Activated CD8-positive, alpha-beta T cell treated with anti-CD3 and anti-CD28 coated beads, Interleukin-2, amount 10 ng/mL, durations not matched to agents 7 days and 5 days (primary cell): ENCODE measurements around the gene GEMIN7. TPM values are rescaled to one million over a fixed set of nuclear protein-coding genes. Genes with fewer than 3 reads are reported as not detected.

Experiments used
- ATAC-seq: fragments of 150-1000 bp; cut with Tn5 transposase; one replicate; pipeline ENCODE4 v1.10.0; 2021; ENCODE audit warnings: moderate library complexity
- CTCF ChIA-PET: fragments of 350-600 bp; sonication (Branson Sonifier 250); formaldehyde crosslinking; loops from one replicate; lab custom pipeline; 2021; ENCODE audit warnings: antibody characterized with exemption; lab: Charles Lee
- POLR2A ChIA-PET: fragments of 350-600 bp; sonication (Branson Sonifier 250); formaldehyde crosslinking; loops from one replicate; lab custom pipeline; 2021; ENCODE audit warnings: antibody characterized with exemption; lab: Charles Lee
- DNase-seq: peaks from one replicate; pipeline ENCODE4 v3.0.0-alpha.2; 2020
- H3K27ac Mint-ChIP-seq: one replicate; pipeline ENCODE4 v1.8.0; 2021; ENCODE audit warnings: mild to moderate bottlenecking, mixed read lengths
- H3K27me3 Mint-ChIP-seq: one replicate; pipeline ENCODE4 v1.8.0; 2021; ENCODE audit warnings: low read depth, mixed read lengths
- H3K36me3 Mint-ChIP-seq: one replicate; pipeline ENCODE4 v1.8.0; 2021; ENCODE audit warnings: low read depth, mixed read lengths
- H3K4me1 Mint-ChIP-seq: one replicate; pipeline ENCODE4 v1.8.0; 2021; ENCODE audit warnings: low read depth, mixed read lengths
- H3K4me3 Mint-ChIP-seq: one replicate; pipeline ENCODE4 v1.8.0; 2021; ENCODE audit warnings: mild to moderate bottlenecking, mixed read lengths
- H3K9me3 Mint-ChIP-seq: one replicate; pipeline ENCODE4 v1.8.0; 2022; ENCODE audit warnings: mixed read lengths; ENCODE audit not compliant: insufficient read depth
- total RNA-seq, 2 experiments: library from RNA; stranded (reverse); gene quantifications; one replicate each; pipeline ENCODE4 v1.2.3, GENCODE V29; 2021

The GEMIN7 gene
- total RNA-seq, 2 experiments from 2014 or later = 30.2 to 31.7 TPM

DNA sequence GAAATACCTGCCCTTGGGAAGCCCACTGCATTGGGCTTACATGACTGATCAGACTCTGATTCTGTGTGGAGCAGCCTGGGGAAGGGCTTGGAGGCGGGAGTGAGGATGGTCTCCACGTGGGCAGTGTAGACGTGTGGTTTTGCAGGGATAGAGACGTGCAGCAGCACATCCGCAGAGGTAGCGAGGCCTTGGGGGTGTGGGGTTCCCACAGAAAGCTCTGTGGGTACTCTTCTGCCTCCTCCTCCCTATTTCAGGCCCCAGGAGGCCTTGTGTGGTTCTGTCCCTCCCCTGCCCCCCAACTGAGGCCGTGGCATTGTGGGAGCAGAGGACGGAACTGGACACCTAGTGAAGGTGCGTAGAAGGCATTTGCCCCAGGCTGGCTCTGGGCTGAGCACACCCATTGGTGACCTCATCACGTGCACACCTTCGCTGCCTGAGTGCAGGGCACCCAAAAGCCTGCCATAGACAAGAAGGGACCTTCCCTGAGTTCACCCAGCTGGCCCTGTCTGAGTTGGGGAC, 42.8 kb downstream of the GEMIN7 start:
- peaks cover 5% of the 10 kb centered on the region for H3K36me3 Mint-ChIP-seq
- peaks cover 70% of the 10 kb centered on the region for H3K4me1 Mint-ChIP-seq
- no peaks in the 10 kb centered on the region for H3K27me3 Mint-ChIP-seq
- peak overlapping the region; percentile 7 for H3K4me3 Mint-ChIP-seq
- CTCF ChIA-PET = no interaction called here
- no peaks in the 10 kb centered on the region for H3K9me3 Mint-ChIP-seq
- ATAC-seq (no peak), DNase-seq (peak; percentile 30)
- H3K27ac Mint-ChIP-seq = peak overlapping the region; percentile 84
- POLR2A ChIA-PET = no interaction called here

- no peak for ATAC-seq
- H3K27ac Mint-ChIP-seq = no peak overlapping the region
- H3K4me3 Mint-ChIP-seq = no peak overlapping the region
- H3K36me3 Mint-ChIP-seq = peaks cover 5% of the 10 kb centered on the region
- CTCF ChIA-PET = no interaction called here
- POLR2A ChIA-PET = no interaction called here
- no peak for DNase-seq
- no peaks in the 10 kb centered on the region for H3K27me3 Mint-ChIP-seq
- H3K4me1 Mint-ChIP-seq = peaks cover 61% of the 10 kb centered on the region
- H3K9me3 Mint-ChIP-seq = no peaks in the 10 kb centered on the region
Observed at GRCh38 chr19:45122832-45123231, 43.8 kb downstream of the GEMIN7 start.

DNA sequence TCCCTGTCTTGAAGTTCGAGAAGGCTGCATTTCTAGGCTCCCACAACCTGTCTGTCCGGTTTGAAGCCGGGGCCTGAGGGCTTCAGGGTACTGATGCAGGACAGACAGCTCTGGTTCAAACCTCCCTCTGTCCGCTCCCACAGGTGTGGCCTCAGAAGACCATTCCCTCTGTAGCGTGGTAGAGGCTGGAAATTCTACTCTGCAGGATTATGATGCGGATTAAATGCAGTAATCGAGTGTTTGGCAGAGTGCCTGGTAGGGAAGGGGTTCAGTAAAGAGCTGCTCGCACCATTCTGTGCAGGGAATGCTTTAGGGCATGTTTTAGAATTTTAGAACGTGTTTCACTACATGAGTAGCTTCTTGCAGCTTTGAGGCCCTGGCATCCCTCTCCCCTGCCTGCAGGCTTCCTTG, 44.4 kb downstream of the GEMIN7 start:
- ATAC-seq = no peak
- no peaks in the 10 kb centered on the region for H3K27me3 Mint-ChIP-seq
- H3K36me3 Mint-ChIP-seq = peaks cover 5% of the 10 kb centered on the region
- H3K9me3 Mint-ChIP-seq = no peaks in the 10 kb centered on the region
- H3K27ac Mint-ChIP-seq = no peak overlapping the region
- ChIA-PET CTCF (interaction anchor here (1.0 kb wide), 1 partner anchor 21 kb away, joined by 4 read pairs; no protein-coding TSS in a partner anchor), POLR2A (no interaction called here)
- peaks cover 55% of the 10 kb centered on the region for H3K4me1 Mint-ChIP-seq
- no peak overlapping the region for H3K4me3 Mint-ChIP-seq
- no peak for DNase-seq

GRCh38 chr19:45124021-45124420, 45.0 kb downstream of the GEMIN7 start:
- no peaks in the 10 kb centered on the region for H3K27me3 Mint-ChIP-seq
- no peaks in the 10 kb centered on the region for H3K9me3 Mint-ChIP-seq
- ATAC-seq = no peak
- H3K36me3 Mint-ChIP-seq = peaks cover 5% of the 10 kb centered on the region
- no peak overlapping the region for H3K4me3 Mint-ChIP-seq
- no peak for DNase-seq
- POLR2A ChIA-PET = no interaction called here
- H3K4me1 Mint-ChIP-seq = peaks cover 49% of the 10 kb centered on the region
- CTCF ChIA-PET = interaction anchor here (1.0 to 3.1 kb wide), 4 partner anchors 11 to 55 kb away, joined by 4 to 18 read pairs (median 10); partner anchors contain the start of genes BLOC1S3, PPP1R37 and TRAPPC6A
- H3K27ac Mint-ChIP-seq = peak overlapping the region; percentile 40

DNA sequence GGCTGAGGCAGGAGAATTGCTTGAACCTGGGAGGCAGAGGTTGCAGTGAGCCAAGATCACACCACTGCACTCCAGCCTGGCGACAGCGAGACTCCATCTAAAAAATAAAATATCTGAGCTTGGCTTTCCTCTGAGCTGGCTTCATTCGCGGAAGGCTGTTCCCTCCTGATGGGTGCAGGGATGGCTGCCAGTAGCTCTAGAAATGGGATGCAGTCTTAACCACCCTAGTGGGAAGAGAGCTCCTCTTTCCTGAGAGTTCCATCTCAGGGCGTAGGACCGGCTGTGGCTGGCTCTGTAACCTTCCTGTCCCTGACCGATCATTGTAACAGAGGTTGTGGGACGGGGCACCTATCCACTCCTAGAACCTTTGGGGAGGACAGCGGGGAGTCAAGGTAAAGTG, 46.3 kb downstream of the GEMIN7 start:
- H3K36me3 Mint-ChIP-seq = peaks cover 1% of the 10 kb centered on the region

GRCh38 chr19:45125975-45126493, 47.0 kb downstream of the GEMIN7 start:
- H3K9me3 Mint-ChIP-seq = no peaks in the 10 kb centered on the region
- no peak overlapping the region for H3K27ac Mint-ChIP-seq
- no peak overlapping the region for H3K4me3 Mint-ChIP-seq
- no peaks in the 10 kb centered on the region for H3K27me3 Mint-ChIP-seq
- ATAC-seq (peak; percentile 89), DNase-seq (peak; percentile 82)
- peaks cover 36% of the 10 kb centered on the region for H3K4me1 Mint-ChIP-seq
- H3K36me3 Mint-ChIP-seq = no peaks in the 10 kb centered on the region
- ChIA-PET POLR2A (no interaction called here), CTCF (interaction anchor here (0.7 to 3.1 kb wide), 17 partner anchors 8 to 919 kb away, joined by 3 to 18 read pairs (median 4); partner anchors contain the start of genes BLOC1S3, CLASRP, PPP1R37 and TRAPPC6A)

More for the DNA sequence above, 46.3 kb downstream of the GEMIN7 start:
- no peaks in the 10 kb centered on the region for H3K27me3 Mint-ChIP-seq
- H3K4me3 Mint-ChIP-seq = no peak overlapping the region
- no peaks in the 10 kb centered on the region for H3K9me3 Mint-ChIP-seq
- peaks cover 40% of the 10 kb centered on the region for H3K4me1 Mint-ChIP-seq
- ChIA-PET CTCF (interaction anchor here (0.7 to 3.1 kb wide), 15 partner anchors 8 to 167 kb away, joined by 3 to 18 read pairs (median 4); partner anchors contain the start of genes BLOC1S3, CLASRP, PPP1R37 and TRAPPC6A), POLR2A (interaction anchor here (1.1 kb wide), 1 partner anchor 8 kb away, joined by 3 read pairs; no protein-coding TSS in a partner anchor)
- DNase-seq (no peak), ATAC-seq (no peak)
- H3K27ac Mint-ChIP-seq = no peak overlapping the region

DNA sequence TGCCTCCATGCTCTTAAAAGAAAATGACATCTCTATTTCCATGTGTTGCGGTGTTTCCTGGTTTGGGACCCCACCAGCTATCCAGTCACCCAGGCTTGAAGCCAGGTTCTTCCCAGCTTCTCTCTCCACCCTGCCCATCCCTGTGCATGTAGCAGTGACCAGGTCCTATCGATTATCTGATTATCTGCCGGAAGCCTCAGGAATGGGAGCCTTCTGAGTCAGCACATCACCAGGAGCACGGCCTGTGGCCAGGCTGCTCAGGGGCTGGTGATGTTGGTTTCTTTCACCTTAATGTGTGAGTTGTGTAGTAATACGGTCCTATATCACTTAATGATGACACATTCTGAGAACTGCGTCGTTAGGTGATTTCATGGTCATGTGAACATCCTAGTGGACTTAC, 47.6 kb downstream of the GEMIN7 start:
- DNase-seq = no peak
- Mint-ChIP-seq H3K9me3 (no peaks in the 10 kb centered on the region), H3K36me3 (no peaks in the 10 kb centered on the region), H3K4me1 (peaks cover 30% of the 10 kb centered on the region), H3K27ac (no peak overlapping the region), H3K27me3 (no peaks in the 10 kb centered on the region), H3K4me3 (no peak overlapping the region)
- POLR2A ChIA-PET = no interaction called here
- no peak for ATAC-seq
- CTCF ChIA-PET = interaction anchor here (0.7 to 3.1 kb wide), 10 partner anchors 9 to 920 kb away, joined by 3 to 18 read pairs (median 6); partner anchors contain the start of genes BLOC1S3, CLASRP, PPP1R37 and TRAPPC6A

DNA sequence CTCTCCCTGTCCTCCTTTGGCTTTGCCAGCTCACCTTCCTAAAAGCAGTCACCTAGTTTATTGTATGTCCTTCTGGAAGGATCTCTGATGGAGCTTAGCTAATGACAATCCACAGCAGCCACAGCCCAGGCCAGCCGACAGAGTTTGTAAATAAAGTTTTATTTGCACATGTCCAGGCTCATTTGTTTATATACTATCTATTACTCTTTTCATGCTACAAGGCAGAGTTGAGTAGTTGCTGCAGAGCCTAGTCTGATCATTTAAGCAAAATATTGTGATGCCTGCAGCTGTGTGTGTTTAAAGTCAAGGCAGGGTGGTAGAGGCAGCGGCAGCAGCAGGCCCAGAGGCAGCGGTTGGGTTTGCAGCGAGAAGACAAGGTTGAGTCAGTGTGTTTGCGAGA, 49.1 kb downstream of the GEMIN7 start:
- ChIA-PET CTCF (no interaction called here), POLR2A (no interaction called here)
- Mint-ChIP-seq H3K27me3 (no peaks in the 10 kb centered on the region), H3K4me1 (peaks cover 15% of the 10 kb centered on the region), H3K4me3 (no peak overlapping the region), H3K36me3 (no peaks in the 10 kb centered on the region), H3K27ac (no peak overlapping the region), H3K9me3 (no peaks in the 10 kb centered on the region)
- ATAC-seq (no peak), DNase-seq (no peak)

DNA sequence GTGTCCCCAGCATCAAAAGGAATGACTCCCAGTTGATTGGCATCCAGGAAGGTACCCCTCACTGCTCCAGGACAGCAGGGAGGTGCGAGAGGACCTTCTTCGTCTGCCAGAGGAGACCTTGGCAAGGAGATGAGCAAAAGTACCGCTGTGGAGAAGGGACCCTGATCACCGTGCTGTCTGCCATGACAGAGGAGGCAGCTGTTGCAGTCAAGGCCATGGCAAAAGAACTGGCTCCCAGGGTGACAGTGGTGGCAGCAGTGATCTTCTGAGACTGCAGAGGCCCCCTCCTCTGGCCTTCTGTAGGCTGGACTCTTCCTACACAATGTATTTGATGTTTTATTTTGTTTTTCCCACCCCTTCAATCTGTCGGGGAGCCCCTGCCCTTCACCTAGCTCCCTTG, 49.7 kb downstream of the GEMIN7 start:
- Mint-ChIP-seq H3K4me1 (peaks cover 14% of the 10 kb centered on the region), H3K27ac (no peak overlapping the region), H3K9me3 (no peaks in the 10 kb centered on the region), H3K4me3 (no peak overlapping the region), H3K27me3 (no peaks in the 10 kb centered on the region), H3K36me3 (no peaks in the 10 kb centered on the region)
- POLR2A ChIA-PET = no interaction called here
- CTCF ChIA-PET = no interaction called here
- ATAC-seq (no peak), DNase-seq (no peak)

GRCh38 chr19:45130236-45130635, 51.2 kb downstream of the GEMIN7 start:
- ChIA-PET CTCF (no interaction called here), POLR2A (no interaction called here)
- DNase-seq (no peak), ATAC-seq (no peak)
- Mint-ChIP-seq H3K27ac (no peak overlapping the region), H3K9me3 (no peaks in the 10 kb centered on the region), H3K4me3 (no peak overlapping the region), H3K4me1 (peaks cover 14% of the 10 kb centered on the region), H3K36me3 (no peaks in the 10 kb centered on the region), H3K27me3 (no peaks in the 10 kb centered on the region)

- DNase-seq = no peak
- no peak for ATAC-seq
- no peaks in the 10 kb centered on the region for H3K27me3 Mint-ChIP-seq
- no peak overlapping the region for H3K27ac Mint-ChIP-seq
- POLR2A ChIA-PET = no interaction called here
- no peaks in the 10 kb centered on the region for H3K36me3 Mint-ChIP-seq
- CTCF ChIA-PET = interaction anchor here (1.0 to 1.5 kb wide), 5 partner anchors 25 to 72 kb away, joined by 3 to 6 read pairs (median 4); partner anchors contain the start of genes PPP1R37 and TRAPPC6A
- no peak overlapping the region for H3K4me3 Mint-ChIP-seq
- H3K9me3 Mint-ChIP-seq = no peaks in the 10 kb centered on the region
- peaks cover 9% of the 10 kb centered on the region for H3K4me1 Mint-ChIP-seq
Observed at GRCh38 chr19:45130888-45131615, 52.0 kb downstream of the GEMIN7 start.

DNA sequence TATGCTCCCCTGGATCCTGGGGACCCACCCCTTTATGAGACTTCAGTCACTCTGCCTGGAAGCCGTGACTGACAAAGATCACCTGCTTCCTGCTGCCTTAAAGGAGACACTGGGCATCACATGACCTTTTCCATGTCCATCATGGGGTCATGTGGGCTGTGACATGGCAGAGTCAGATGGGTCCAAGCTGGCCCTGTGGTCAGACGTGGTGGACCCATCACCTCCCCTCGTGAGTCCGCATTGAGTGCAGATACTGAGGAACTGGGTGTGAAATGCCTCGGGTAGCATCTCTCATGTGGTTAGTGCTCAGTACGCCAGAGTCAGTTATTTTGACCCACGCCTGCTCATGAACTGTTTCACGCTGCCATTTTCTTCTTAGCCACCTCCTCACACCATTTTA, 54.6 kb downstream of the GEMIN7 start:
- DNase-seq = no peak
- Mint-ChIP-seq H3K4me3 (no peak overlapping the region), H3K4me1 (peaks cover 11% of the 10 kb centered on the region), H3K27ac (no peak overlapping the region), H3K27me3 (no peaks in the 10 kb centered on the region), H3K9me3 (no peaks in the 10 kb centered on the region), H3K36me3 (no peaks in the 10 kb centered on the region)
- ChIA-PET POLR2A (interaction anchor here (1.0 kb wide), 1 partner anchor 9 kb away, joined by 3 read pairs; no protein-coding TSS in a partner anchor), CTCF (no interaction called here)
- no peak for ATAC-seq
